Dedifferentiated amniotic fluid mesenchymal stem cell (primary cell): Measurements from ENCODE around the gene OTULINL.
A peak's percentile ranks its signal among the peaks of the same experiment; 100 is the strongest.
"Not testable (repeated sequence)": the region's sequence is repeated elsewhere in the genome, so short reads cannot be mapped to it uniquely, and the experiment has no call there.

Source experiments
- DNase-seq: peaks from one replicate; pipeline ENCODE4 v3.0.0-alpha.2; 2016; ENCODE audit errors: extremely low spot score

The OTULINL gene

DNA sequence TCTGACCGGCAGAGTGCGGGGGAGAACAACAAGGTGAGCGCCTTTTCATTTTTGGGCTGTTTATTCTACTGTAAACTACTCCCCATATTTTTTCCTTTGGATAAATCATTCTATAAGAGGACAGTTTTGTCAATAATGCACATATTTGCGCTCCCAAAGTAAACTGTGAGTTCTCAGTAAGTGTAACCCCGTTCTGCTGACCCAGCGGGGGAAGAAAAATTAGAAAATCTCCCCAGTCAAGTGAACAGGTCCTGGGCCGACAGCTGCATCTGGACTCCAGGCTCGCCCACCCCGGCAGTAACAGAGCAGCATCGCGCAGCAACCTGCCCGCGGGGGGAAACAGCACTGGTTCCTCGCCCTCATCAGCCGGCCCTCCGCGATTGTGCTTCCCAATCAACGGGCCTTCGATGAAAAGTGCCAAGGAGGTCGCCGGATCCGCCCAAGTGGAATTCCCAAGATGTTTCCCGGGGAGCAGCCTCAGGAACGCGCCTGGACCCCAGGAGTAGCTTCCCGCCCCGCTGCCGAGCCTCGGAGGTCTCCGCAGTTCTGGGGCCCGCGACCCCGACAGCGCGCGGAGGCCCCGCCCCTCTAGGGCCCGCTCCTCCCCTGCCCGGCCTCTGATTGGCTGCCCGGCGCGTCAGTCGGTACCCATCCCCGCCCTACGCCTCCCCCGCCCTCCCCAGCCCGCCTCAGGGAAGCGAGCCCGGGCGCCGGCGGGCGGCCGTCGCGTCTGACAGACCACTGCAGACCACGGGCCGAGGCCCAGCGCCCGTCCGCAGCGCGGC lies at the start of gene OTULINL:
OTULINL (plus strand) TSS at position 687 of the 785 bp plus-strand sequence. CDS start 103 bp downstream, outside the sequence.
- peak; percentile 38 for DNase-seq

GRCh38 chr5:14532180-14532579 lies 49.4 kb upstream of the OTULINL start:
- no peak for DNase-seq

DNA sequence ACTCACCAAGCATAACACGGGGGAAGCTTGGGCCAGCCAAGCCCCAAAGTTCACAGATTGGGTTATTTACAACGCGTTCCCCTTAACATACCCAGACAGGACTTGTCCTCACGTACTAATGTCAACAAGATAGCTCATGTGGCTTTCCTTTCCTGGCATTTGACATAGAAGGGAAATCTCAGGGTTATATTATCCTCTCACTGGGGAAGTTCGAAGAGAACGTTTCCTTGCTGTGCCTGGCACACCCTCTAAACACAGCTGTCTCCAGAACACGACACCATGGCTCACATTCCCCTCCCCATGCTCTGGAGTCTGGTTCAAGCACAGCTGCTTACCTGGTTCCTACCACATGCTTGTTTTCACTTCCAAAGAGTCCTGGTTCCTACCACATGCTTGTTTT lies 46.8 kb upstream of the OTULINL start:
- no peak for DNase-seq

DNA sequence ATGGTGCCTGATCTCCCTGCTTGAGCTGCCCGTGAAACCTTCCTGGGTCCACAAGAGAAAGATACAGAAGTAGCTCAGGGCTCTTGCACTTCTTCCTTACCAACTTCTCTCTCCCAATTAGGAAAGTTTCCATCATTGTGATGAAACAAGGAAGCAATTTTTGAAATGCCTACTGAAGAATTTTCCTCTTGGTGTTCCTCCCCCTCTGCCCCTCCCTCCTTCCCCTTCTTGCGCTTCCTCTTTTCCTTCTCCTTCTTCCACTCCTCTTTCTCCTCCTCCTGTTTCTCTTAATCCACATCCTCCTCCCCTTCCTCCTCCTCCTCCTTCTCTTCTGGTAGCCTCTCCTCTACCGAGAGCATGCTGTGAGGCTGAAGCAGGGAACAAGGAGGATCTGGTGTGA lies 36.3 kb upstream of the OTULINL start:
- DNase-seq = no peak

GRCh38 chr5:14545862-14546261 lies 35.7 kb upstream of the OTULINL start:
- no peak for DNase-seq

DNA sequence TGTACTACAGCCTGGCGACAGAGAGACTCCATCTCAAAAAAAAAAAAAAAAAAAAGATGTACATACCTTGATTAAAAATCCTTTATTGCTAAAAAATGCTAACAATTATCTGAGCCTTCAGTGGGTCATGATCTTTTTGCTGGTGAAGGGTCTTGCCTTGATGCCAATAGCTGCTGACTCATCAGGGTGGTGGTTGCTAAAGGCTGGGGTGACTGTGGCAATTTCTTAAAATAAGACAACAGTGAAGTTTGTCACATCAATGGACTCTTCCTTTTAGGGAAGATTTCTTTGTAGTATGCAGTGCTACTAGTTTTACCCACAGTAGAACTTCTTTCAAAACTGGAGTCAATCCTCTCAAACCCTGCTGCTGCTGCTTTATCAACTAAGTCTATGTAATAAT lies 33.9 kb upstream of the OTULINL start:
- DNase-seq = no peak

DNA sequence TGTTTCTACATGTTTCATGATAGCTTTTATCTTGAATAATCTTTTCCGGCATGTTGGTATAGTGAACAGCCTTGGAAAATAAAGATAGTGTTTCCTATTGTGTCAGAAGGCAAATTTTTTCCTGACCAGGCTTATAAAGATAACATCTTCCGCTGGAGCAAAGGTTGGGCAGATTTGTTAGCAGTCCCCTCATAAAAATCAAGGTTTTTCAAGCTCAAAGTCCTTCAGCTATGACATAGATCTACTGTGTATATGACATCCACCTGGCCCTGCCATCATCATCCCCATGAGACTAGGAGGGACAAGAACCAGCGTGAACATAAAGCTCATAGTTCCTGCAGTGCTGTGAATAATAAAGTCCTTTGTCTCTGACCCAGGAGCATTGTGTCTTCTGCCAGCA lies 30.4 kb upstream of the OTULINL start:
- no peak for DNase-seq

DNA sequence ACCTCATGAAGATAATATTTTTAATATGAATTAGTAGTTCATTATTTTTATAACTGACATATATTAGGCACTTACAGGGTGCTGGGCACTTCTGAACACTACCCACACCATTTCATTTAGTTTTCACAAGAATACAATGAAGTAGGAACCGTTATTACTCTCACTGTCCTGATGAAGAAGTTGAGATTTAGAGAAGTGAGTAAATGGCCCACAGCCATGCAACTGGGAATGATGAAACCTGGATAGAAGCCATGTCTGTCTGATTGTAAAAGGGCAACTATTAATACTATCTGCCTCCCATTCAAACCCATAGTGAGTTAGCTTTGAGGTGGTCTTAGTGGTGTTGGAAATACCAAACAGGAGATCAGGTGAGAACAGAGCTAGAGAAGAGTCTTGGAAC lies 29.6 kb upstream of the OTULINL start:
- DNase-seq = no peak

DNA sequence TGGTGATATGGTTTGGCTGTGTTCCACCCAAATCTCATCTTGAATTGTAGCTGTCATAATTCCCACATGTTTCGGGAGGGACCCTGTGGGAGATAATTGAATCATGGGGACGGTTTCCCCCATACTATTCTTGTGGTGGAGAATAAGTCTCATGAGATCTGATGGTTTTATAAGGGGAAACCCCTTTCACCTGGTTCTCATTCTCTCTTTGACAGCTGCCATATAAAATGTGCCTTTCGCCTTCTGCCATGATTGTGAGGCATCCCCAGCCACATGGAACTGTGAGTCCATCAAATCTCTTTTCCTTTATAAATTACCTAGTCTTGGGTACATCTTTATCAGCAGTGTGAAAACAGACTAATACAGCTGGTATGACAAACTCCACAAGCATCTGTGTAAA lies 27.3 kb upstream of the OTULINL start:
- DNase-seq = not testable (repeated sequence)

DNA sequence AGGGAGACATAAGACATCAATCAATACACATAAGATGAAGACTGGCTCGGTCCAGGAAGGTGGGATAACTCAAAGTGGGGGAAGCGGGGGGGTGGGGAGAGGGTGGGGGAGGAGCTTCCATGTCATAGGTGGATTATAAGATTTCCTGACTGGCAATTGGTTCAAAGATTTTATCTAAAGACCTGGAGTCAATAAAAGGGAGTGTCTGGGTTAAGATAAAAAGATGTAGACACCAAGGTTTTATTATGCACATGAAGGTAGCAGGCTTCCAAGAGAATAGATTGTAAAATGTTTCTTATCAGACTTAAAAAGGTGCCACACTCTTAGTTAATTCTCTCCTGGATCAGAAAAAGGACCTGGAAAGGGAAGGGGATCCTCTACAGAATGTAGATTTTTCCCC lies 25.6 kb upstream of the OTULINL start:
- no peak for DNase-seq

GRCh38 chr5:14557203-14557770 lies 24.3 kb upstream of the OTULINL start:
- DNase-seq = no peak

DNA sequence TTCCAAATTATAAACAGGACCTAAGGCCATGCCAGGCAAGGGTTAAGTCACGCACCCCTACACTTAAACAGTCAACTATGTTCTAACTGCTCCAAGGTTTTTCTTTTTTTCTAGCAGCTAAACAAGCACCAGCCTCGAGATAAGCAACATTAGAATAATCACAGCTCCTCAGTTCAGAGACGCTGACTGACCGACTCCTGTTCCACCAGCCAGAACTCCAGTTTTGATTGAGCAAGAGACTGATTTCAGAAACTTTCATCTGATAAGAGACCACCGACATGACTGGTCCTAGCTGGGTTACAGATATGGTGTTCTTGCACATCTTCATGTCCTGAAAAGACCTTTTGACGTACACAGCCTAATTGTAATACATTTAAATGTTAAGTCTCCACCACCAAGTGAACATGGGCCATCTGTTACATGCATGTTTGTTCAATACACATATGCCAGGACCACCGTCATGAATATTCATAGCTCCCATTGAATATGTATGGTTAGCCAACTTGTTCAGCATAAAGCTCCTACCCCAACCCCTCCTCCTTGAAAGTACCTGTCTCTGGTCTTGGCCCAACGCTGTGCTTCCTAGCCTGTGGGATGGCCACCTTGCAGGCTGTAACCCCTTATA lies 23.7 kb upstream of the OTULINL start:
- DNase-seq = no peak

GRCh38 chr5:14560091-14560595 lies 21.4 kb upstream of the OTULINL start:
- no peak for DNase-seq

GRCh38 chr5:14561741-14562140 lies 19.9 kb upstream of the OTULINL start:
- no peak for DNase-seq

DNA sequence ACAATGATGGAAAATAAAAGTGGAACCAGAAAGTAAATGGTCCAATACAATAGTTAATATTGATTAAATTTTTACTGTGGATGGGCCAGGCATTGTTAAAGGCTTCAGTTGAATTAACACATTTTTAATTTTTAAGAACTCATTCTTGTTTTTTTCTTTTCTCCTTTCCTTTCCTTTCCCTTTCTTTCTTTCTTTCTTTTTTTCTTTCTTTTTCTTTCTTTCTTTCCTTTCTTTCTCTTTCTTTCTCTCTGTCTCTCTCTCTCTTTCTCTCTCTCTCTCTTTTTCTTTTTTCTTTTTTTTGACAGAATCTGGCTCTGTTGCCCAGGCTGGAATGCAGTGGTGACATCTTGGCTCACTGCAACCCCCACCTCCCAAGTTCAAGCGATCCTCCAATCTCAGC lies 13.3 kb upstream of the OTULINL start:
- DNase-seq = no peak

GRCh38 chr5:14569948-14570691 lies 11.5 kb upstream of the OTULINL start:
- DNase-seq = no peak

- no peak for DNase-seq
Observed at GRCh38 chr5:14571901-14572300, 9.7 kb upstream of the OTULINL start.

DNA sequence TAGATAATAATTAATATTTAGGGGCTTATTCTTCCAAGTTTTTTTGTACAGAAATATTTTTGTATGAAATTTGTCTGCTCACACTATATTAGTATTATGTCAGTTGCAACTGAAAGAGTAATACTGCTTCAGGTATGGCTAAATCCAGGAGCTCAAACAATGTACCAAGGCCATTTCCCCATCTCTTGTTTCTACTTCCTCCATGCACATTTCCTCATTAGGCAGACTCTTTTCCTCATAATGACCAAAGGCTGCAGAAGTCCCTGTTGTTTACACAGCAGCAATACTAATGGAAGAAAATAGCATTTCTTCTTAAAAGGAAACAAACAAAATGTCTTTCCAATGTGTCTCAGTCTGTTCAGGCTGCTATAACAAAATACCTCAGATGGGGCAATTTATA lies 9.2 kb upstream of the OTULINL start:
- DNase-seq = no peak

GRCh38 chr5:14572836-14573235 lies 8.8 kb upstream of the OTULINL start:
- no peak for DNase-seq

GRCh38 chr5:14574096-14574495 lies 7.5 kb upstream of the OTULINL start:
- DNase-seq = no peak

DNA sequence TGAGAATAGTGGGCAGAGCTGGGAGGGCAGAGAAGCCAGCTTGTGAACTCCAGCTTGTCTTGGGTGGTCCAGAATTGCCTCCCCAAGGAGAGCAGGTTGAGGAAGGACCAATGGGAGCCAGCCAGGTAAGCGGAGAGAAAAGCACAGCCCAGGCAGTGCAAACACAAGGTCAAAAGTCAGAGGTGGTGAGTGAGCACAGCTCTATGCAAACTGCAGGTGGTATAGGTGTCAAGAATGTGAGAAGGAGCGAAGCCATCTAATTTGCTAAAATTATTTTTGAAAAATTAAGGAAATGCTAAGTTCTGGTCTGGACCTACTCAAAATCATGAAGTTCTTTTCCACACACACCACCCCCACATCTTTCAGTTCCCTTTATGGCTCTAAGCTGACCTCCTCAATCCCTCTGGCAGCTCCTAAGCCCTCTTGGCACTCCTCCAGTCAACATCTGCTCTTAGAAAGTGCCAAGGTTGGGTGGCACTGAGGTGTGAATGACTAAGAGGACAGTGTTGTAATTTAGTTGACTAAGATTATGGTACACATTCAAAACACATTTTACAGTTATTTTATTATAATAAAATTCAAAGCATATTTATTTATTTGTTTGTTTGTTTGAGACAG lies 6.6 kb upstream of the OTULINL start:
- no peak for DNase-seq

DNA sequence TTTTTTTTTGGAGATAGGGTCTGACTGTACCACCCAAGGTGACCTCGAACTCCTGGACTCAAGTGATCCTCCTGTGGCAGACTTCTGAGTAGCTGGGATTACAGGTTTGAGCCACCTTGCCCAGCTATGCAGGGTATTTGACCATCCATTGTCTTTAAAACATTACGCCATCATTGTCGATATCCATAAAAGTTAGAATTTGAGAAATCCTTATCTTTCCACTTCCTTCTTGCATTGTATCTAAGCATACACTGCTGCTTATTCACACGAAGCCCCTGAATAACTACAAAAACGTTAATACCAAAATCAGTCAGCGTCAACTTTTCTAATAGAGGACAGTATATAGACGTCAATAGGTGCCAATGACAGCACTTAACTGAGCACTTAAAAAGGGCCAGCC lies 5.4 kb upstream of the OTULINL start:
- no peak for DNase-seq
